Activated CD4-positive, alpha-beta T cell treated with anti-CD3 and anti-CD28 coated beads for 1 hour (primary cell): ENCODE data around the gene MRAP.

Source experiments
- DNase-seq: peaks from one replicate; pipeline ENCODE4 v3.0.0-alpha.2; 2020

The MRAP gene

GRCh38 chr21:32328595-32328994, 29.9 kb downstream of the MRAP start:
- DNase-seq = no peak

- no peak for DNase-seq
Observed at GRCh38 chr21:32329331-32329730, 30.7 kb downstream of the MRAP start.

GRCh38 chr21:32329776-32330175, 31.1 kb downstream of the MRAP start:
- DNase-seq = no peak

- DNase-seq = no peak
Observed at GRCh38 chr21:32330784-32331311, 32.2 kb downstream of the MRAP start.

- no peak for DNase-seq
Observed at GRCh38 chr21:32331444-32332305, 33.0 kb downstream of the MRAP start.

GRCh38 chr21:32332463-32332951, 33.9 kb downstream of the MRAP start:
- no peak for DNase-seq

GRCh38 chr21:32333953-32334673, 35.5 kb downstream of the MRAP start:
- DNase-seq = no peak

- no peak for DNase-seq
Observed at GRCh38 chr21:32334980-32335531, 36.4 kb downstream of the MRAP start.

- DNase-seq = no peak
Observed at GRCh38 chr21:32335601-32336575, 37.2 kb downstream of the MRAP start.

- no peak for DNase-seq
Observed at GRCh38 chr21:32336711-32337110, 38.1 kb downstream of the MRAP start.

- no peak for DNase-seq
Observed at GRCh38 chr21:32337206-32337605, 38.6 kb downstream of the MRAP start.

GRCh38 chr21:32338209-32338921, 39.7 kb downstream of the MRAP start:
- DNase-seq = no peak

- no peak for DNase-seq
Observed at GRCh38 chr21:32340863-32341848, 42.5 kb downstream of the MRAP start.

- DNase-seq = no peak
Observed at GRCh38 chr21:32346951-32347350, 48.3 kb downstream of the MRAP start.

- DNase-seq = no peak
Observed at GRCh38 chr21:32347351-32347750, 48.7 kb downstream of the MRAP start.

GRCh38 chr21:32347977-32348376, 49.3 kb downstream of the MRAP start:
- no peak for DNase-seq

GRCh38 chr21:32348604-32349332, 50.1 kb downstream of the MRAP start:
- no peak for DNase-seq

GRCh38 chr21:32349333-32349944, 50.8 kb downstream of the MRAP start:
- no peak for DNase-seq
